ENCODE data around the gene WWC2.

DNA sequence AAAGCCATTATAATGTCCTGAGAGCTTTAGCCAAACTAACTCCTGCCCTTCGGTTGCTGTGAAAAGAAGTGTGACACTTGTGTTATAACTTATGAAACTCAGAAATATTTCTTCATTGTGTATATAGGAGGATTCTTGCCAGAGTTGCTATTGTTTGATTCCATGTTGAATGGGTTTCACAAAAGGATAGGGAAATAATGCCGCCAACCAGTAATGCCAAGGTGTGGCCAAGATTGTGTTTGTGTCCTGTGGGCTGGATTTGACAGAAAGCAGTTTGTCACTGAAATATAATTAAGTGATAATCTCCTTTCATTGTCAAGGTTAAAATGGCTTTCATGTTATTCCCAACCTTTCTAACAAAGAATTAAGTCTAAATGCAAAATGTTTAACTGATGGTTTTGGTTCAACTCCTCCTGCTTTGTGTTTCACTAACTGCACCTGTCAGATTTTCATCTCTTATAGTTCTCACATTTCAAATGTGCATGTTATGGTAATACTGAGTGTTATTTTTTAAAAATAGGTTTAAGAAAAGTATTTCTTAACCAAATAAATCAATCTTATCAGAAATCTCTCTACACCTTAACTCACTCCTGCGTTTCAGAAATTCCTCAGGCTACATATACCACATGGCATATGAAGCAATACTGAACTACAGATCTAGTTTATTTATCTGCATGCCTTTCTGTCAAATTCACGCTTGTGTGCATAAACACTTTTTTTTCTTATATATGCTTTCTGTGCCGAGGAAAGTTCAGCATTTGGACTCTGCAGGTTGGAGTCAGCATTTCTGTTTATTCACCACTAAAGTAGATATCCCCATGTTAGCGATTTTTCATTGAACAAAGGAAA, 221.4 kb downstream of the WWC2 start, which contains the start of gene CLDN22:
- TF ChIP-seq, protein P1, sequence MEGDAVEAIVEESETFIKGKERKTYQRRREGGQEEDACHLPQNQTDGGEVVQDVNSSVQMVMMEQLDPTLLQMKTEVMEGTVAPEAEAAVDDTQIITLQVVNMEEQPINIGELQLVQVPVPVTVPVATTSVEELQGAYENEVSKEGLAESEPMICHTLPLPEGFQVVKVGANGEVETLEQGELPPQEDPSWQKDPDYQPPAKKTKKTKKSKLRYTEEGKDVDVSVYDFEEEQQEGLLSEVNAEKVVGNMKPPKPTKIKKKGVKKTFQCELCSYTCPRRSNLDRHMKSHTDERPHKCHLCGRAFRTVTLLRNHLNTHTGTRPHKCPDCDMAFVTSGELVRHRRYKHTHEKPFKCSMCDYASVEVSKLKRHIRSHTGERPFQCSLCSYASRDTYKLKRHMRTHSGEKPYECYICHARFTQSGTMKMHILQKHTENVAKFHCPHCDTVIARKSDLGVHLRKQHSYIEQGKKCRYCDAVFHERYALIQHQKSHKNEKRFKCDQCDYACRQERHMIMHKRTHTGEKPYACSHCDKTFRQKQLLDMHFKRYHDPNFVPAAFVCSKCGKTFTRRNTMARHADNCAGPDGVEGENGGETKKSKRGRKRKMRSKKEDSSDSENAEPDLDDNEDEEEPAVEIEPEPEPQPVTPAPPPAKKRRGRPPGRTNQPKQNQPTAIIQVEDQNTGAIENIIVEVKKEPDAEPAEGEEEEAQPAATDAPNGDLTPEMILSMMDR (IDR thresholded peaks at IDR 0.05): no peak
- TF ChIP-seq EZH2phosphoT487 (IDR thresholded peaks at IDR 0.05) (no peak), EZH2 (IDR thresholded peaks at IDR 0.05) (no peak)
